ENCODE results near the gene RSAD1. TPM values are rescaled to one million over a fixed set of nuclear protein-coding genes. Genes with fewer than 3 reads are reported as not detected.
A peak's percentile ranks its signal among the peaks of the same experiment; 100 is the strongest.

Gene RSAD1
- total RNA-seq, 1 donor: 23.9 TPM

DNA sequence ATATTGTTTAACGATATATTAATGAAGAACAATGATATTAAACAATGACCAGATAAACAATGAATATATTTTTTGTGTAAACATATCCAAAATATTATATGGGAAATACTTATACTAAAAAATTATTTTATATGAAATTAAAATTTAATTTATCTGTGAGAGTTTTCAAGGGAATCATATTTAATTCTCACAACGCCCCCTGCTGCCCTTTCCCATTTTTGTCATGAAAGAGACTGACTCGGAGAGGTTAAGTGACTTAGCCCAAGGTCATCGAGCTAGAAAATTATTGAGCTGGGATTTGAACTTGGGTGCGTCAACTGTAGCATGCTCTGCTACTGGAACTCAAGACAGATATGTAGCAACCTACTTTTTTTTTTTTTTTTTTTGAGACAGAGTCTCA, 22.4 kb downstream of the RSAD1 start:
- Histone ChIP-seq H3K36me3 (ENCODE audit: insufficient read depth, low read length) (no peaks in the 10 kb centered on the region), H3K4me3 (ENCODE audit: insufficient read depth, low read length) (no peak overlapping the region), H3K4me2 (ENCODE audit: insufficient read depth, low read length) (no peak overlapping the region), H2AFZ (ENCODE audit: low read length) (no peak overlapping the region), H3K27ac (ENCODE audit: low read depth, low read length) (no peak overlapping the region), H3K9me3 (ENCODE audit: low read depth, low read length) (no peaks in the 10 kb centered on the region), H3K79me2 (ENCODE audit: insufficient read depth, low read length) (no peaks in the 10 kb centered on the region), H4K20me1 (ENCODE audit: insufficient read depth, low read length) (no peaks in the 10 kb centered on the region), H3K4me1 (ENCODE audit: insufficient read depth, low read length) (peaks cover 4% of the 10 kb centered on the region), H3K27me3 (ENCODE audit: insufficient read depth, low read length) (no peaks in the 10 kb centered on the region)
- TF ChIP-seq, protein P1, sequence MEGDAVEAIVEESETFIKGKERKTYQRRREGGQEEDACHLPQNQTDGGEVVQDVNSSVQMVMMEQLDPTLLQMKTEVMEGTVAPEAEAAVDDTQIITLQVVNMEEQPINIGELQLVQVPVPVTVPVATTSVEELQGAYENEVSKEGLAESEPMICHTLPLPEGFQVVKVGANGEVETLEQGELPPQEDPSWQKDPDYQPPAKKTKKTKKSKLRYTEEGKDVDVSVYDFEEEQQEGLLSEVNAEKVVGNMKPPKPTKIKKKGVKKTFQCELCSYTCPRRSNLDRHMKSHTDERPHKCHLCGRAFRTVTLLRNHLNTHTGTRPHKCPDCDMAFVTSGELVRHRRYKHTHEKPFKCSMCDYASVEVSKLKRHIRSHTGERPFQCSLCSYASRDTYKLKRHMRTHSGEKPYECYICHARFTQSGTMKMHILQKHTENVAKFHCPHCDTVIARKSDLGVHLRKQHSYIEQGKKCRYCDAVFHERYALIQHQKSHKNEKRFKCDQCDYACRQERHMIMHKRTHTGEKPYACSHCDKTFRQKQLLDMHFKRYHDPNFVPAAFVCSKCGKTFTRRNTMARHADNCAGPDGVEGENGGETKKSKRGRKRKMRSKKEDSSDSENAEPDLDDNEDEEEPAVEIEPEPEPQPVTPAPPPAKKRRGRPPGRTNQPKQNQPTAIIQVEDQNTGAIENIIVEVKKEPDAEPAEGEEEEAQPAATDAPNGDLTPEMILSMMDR (IDR thresholded peaks at IDR 0.05; ENCODE audit: extremely low read depth, low read depth, low read length): peak; percentile 63
- DNase-seq (ENCODE audit: insufficient read length, low spot score, missing footprints): peak; percentile 14

DNA sequence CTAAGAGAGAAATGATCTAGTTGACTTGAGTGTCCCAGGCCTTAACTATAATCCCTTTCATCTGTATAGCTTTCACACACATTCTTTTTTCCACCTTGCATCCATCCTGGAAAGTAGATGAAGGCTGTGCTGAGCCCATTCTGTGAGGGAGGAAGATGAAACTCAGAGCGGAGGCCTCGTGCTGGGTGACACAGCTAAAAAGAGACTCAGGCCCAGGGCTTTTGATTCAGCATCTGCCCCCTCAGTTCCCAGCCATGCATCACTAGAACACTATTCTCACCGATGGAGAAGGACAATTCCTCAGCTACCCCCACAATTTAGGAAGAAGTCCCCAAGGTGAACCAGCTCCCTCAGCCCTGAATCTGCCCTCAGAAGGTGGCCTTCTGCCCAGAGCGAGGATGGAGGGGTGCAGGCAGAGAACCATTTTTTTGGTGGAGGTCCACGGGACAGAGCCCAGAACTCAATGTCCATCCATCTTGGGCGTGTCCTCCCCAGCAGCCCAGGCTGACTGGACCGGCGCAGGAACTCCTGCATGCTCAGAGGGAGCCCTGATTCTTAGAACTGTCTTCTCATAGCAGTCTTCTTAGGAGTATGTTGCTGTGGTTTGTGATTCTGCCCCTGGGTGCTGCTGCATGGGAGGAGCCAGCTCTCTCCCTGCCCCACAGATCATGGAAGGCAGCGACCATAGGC, 23.8 kb downstream of the RSAD1 start:
- H3K4me2 ChIP-seq (ENCODE audit: insufficient read depth, low read length): no peak overlapping the region
- peaks cover 3% of the 10 kb centered on the region for H3K4me1 ChIP-seq (ENCODE audit: insufficient read depth, low read length)
- H3K27me3 ChIP-seq (ENCODE audit: insufficient read depth, low read length): no peaks in the 10 kb centered on the region
- H3K9me3 ChIP-seq (ENCODE audit: low read depth, low read length): no peaks in the 10 kb centered on the region
- H3K36me3 ChIP-seq (ENCODE audit: insufficient read depth, low read length): no peaks in the 10 kb centered on the region
- H4K20me1 ChIP-seq (ENCODE audit: insufficient read depth, low read length): no peaks in the 10 kb centered on the region
- no peaks in the 10 kb centered on the region for H3K79me2 ChIP-seq (ENCODE audit: insufficient read depth, low read length)
- H3K4me3 ChIP-seq (ENCODE audit: insufficient read depth, low read length): no peak overlapping the region
- TF ChIP-seq, protein P1 (IDR thresholded peaks at IDR 0.05; ENCODE audit: extremely low read depth, low read depth, low read length): no peak
- DNase-seq (ENCODE audit: insufficient read length, low spot score, missing footprints): peak; percentile 41
- H2AFZ ChIP-seq (ENCODE audit: low read length): no peak overlapping the region
- no peak overlapping the region for H3K27ac ChIP-seq (ENCODE audit: low read depth, low read length)

DNA sequence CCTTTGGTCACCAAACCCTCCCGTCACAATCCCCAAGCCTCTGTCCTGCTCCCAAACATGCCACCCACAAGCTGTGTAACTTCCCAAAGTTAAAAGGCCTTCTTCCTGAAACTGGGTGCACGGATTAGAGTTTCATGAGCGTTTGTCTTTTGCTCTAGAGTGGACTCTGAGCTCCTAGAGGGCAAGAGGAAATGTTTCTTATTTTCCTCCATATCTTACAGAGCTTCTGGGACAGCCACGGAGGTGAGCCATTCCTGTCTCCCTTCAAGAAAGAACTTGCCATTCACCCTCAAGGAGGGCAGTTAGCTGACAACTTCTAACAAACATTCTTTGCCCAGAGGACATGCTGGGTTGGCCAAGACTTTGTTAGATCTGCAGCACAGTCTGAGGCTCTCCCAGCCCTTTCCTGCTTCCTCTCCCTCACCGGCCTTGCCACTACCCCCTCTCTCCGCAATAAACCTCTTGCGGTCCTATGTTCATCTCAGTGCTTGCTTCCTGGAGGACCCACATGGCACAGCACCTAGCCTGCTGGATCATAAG, 27.0 kb downstream of the RSAD1 start:
- no peak overlapping the region for H3K4me2 ChIP-seq (ENCODE audit: insufficient read depth, low read length)
- no peaks in the 10 kb centered on the region for H3K36me3 ChIP-seq (ENCODE audit: insufficient read depth, low read length)
- TF ChIP-seq, protein P1 (IDR thresholded peaks at IDR 0.05; ENCODE audit: extremely low read depth, low read depth, low read length): no peak
- H4K20me1 ChIP-seq (ENCODE audit: insufficient read depth, low read length): no peaks in the 10 kb centered on the region
- H3K4me1 ChIP-seq (ENCODE audit: insufficient read depth, low read length): peaks cover 11% of the 10 kb centered on the region
- no peaks in the 10 kb centered on the region for H3K79me2 ChIP-seq (ENCODE audit: insufficient read depth, low read length)
- H3K27me3 ChIP-seq (ENCODE audit: insufficient read depth, low read length): no peaks in the 10 kb centered on the region
- DNase-seq (ENCODE audit: insufficient read length, low spot score, missing footprints): peak; percentile 58
- no peaks in the 10 kb centered on the region for H3K9me3 ChIP-seq (ENCODE audit: low read depth, low read length)
- no peak overlapping the region for H3K27ac ChIP-seq (ENCODE audit: low read depth, low read length)
- H3K4me3 ChIP-seq (ENCODE audit: insufficient read depth, low read length): no peak overlapping the region
- peak overlapping the region; percentile 50 for H2AFZ ChIP-seq (ENCODE audit: low read length)

DNA sequence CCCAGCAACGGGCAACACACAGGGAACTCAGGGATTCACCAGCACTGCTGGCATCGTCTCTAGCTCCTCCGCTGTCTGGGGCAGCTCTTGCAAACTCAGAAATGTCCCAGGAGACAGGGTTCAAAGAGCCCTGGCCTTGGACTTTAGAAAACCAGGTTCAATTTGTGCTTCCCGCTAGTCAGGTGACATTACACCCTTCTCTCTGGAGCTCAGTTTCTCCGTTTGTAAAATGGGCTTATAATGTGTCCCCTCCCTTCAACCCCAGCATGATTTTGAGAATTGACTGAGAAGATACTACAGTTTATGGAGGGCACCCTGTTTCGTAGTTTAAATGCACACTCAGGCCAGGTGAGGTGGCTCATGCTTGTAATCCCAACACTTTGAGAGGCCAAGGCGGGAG, 27.6 kb downstream of the RSAD1 start:
- no peaks in the 10 kb centered on the region for H3K36me3 ChIP-seq (ENCODE audit: insufficient read depth, low read length)
- no peaks in the 10 kb centered on the region for H3K79me2 ChIP-seq (ENCODE audit: insufficient read depth, low read length)
- peak; percentile 18 for DNase-seq (ENCODE audit: insufficient read length, low spot score, missing footprints)
- no peaks in the 10 kb centered on the region for H3K9me3 ChIP-seq (ENCODE audit: low read depth, low read length)
- no peaks in the 10 kb centered on the region for H4K20me1 ChIP-seq (ENCODE audit: insufficient read depth, low read length)
- peaks cover 17% of the 10 kb centered on the region for H3K4me1 ChIP-seq (ENCODE audit: insufficient read depth, low read length)
- no peak overlapping the region for H3K4me2 ChIP-seq (ENCODE audit: insufficient read depth, low read length)
- H3K4me3 ChIP-seq (ENCODE audit: insufficient read depth, low read length): no peak overlapping the region
- no peaks in the 10 kb centered on the region for H3K27me3 ChIP-seq (ENCODE audit: insufficient read depth, low read length)
- H3K27ac ChIP-seq (ENCODE audit: low read depth, low read length): no peak overlapping the region
- H2AFZ ChIP-seq (ENCODE audit: low read length): peak overlapping the region; percentile 50
- TF ChIP-seq, protein P1 (IDR thresholded peaks at IDR 0.05; ENCODE audit: extremely low read depth, low read depth, low read length): no peak

Measured in osteoblast (primary cell).